Measurements from ENCODE around the gene LSAMP. TPM values are rescaled to one million over a fixed set of nuclear protein-coding genes. Genes with fewer than 3 reads are reported as not detected.

Gene LSAMP
- total RNA-seq, 1 donor from 2014 or later, result 1.1 TPM

DNA sequence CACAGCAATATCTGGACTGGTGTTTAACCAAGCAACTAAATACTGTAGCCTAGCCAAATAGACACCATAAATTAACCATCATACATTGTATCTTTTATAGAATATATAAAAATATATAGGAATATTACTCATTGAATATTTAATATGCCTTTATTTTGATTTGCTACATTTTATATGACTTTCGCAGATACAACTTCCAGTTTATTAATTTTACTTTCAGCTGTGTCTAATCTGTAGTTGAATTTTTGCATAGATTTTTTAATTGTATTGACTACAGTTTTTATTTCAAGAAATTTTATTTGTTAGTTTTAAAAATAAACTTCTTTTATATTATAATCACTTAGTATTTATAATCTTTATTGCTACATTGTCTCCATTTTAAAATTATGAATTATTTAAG, 299.7 kb downstream of the LSAMP start:
- peaks cover 14% of the 10 kb centered on the region for H3K9me3 Mint-ChIP-seq (ENCODE audit: low read depth)
- H3K36me3 Mint-ChIP-seq (ENCODE audit: low read depth), result peaks cover 5% of the 10 kb centered on the region
- no peak for TF ChIP-seq CTCF (IDR thresholded peaks at IDR 0.05)
- H3K4me1 Mint-ChIP-seq (ENCODE audit: low read depth), result peaks cover 8% of the 10 kb centered on the region
- DNase-seq (ENCODE audit: low spot score), result no peak
- no peak overlapping the region for H3K27ac Mint-ChIP-seq (ENCODE audit: unreplicated experiment)
- no peak overlapping the region for H3K4me3 Mint-ChIP-seq (ENCODE audit: unreplicated experiment)
- no peaks in the 10 kb centered on the region for H3K27me3 Mint-ChIP-seq (ENCODE audit: low read depth)

GRCh38 chr3:116141724-116142123, 303.6 kb downstream of the LSAMP start:
- H3K4me3 Mint-ChIP-seq (ENCODE audit: unreplicated experiment), result no peak overlapping the region
- no peak for DNase-seq (ENCODE audit: low spot score)
- peaks cover 5% of the 10 kb centered on the region for H3K36me3 Mint-ChIP-seq (ENCODE audit: low read depth)
- H3K9me3 Mint-ChIP-seq (ENCODE audit: low read depth), result peaks cover 13% of the 10 kb centered on the region
- peaks cover 6% of the 10 kb centered on the region for H3K4me1 Mint-ChIP-seq (ENCODE audit: low read depth)
- H3K27me3 Mint-ChIP-seq (ENCODE audit: low read depth), result no peaks in the 10 kb centered on the region
- TF ChIP-seq CTCF (IDR thresholded peaks at IDR 0.05), result no peak
- H3K27ac Mint-ChIP-seq (ENCODE audit: unreplicated experiment), result no peak overlapping the region

GRCh38 chr3:116140100-116140689, 305.1 kb downstream of the LSAMP start:
- peaks cover 12% of the 10 kb centered on the region for H3K4me1 Mint-ChIP-seq (ENCODE audit: low read depth)
- peaks cover 4% of the 10 kb centered on the region for H3K9me3 Mint-ChIP-seq (ENCODE audit: low read depth)
- no peak overlapping the region for H3K4me3 Mint-ChIP-seq (ENCODE audit: unreplicated experiment)
- H3K36me3 Mint-ChIP-seq (ENCODE audit: low read depth), result peaks cover 3% of the 10 kb centered on the region
- H3K27me3 Mint-ChIP-seq (ENCODE audit: low read depth), result no peaks in the 10 kb centered on the region
- peak; percentile 96 for TF ChIP-seq CTCF (IDR thresholded peaks at IDR 0.05)
- no peak for DNase-seq (ENCODE audit: low spot score)
- H3K27ac Mint-ChIP-seq (ENCODE audit: unreplicated experiment), result no peak overlapping the region

GRCh38 chr3:116139641-116140040, 305.6 kb downstream of the LSAMP start:
- no peak overlapping the region for H3K4me3 Mint-ChIP-seq (ENCODE audit: unreplicated experiment)

GRCh38 chr3:116135457-116136085, 309.7 kb downstream of the LSAMP start:
- H3K27ac Mint-ChIP-seq (ENCODE audit: unreplicated experiment), result peak overlapping the region; percentile 6
- no peak for DNase-seq (ENCODE audit: low spot score)
- TF ChIP-seq CTCF (IDR thresholded peaks at IDR 0.05), result no peak
- peaks cover 14% of the 10 kb centered on the region for H3K4me1 Mint-ChIP-seq (ENCODE audit: low read depth)
- H3K4me3 Mint-ChIP-seq (ENCODE audit: unreplicated experiment), result no peak overlapping the region
- H3K27me3 Mint-ChIP-seq (ENCODE audit: low read depth), result no peaks in the 10 kb centered on the region
- H3K9me3 Mint-ChIP-seq (ENCODE audit: low read depth), result no peaks in the 10 kb centered on the region
- H3K36me3 Mint-ChIP-seq (ENCODE audit: low read depth), result no peaks in the 10 kb centered on the region

More at GRCh38 chr3:116139641-116140040, 305.6 kb downstream of the LSAMP start:
- no peak for DNase-seq (ENCODE audit: low spot score)
- Mint-ChIP-seq H3K36me3 (ENCODE audit: low read depth) (no peaks in the 10 kb centered on the region), H3K4me1 (ENCODE audit: low read depth) (peaks cover 14% of the 10 kb centered on the region), H3K27ac (ENCODE audit: unreplicated experiment) (no peak overlapping the region), H3K9me3 (ENCODE audit: low read depth) (no peaks in the 10 kb centered on the region), H3K27me3 (ENCODE audit: low read depth) (no peaks in the 10 kb centered on the region)
- no peak for TF ChIP-seq CTCF (IDR thresholded peaks at IDR 0.05)
